ENCODE results near the gene MRPL12. TPM values are rescaled to one million over a fixed set of nuclear protein-coding genes. Genes with fewer than 3 reads are reported as not detected.

MRPL12 gene
- total and polyA plus RNA-seq, 2 of the 8 experiments (the other 6 are each of a cell fraction or from before 2014, with no cell fraction given) = 120 to 141 TPM

DNA sequence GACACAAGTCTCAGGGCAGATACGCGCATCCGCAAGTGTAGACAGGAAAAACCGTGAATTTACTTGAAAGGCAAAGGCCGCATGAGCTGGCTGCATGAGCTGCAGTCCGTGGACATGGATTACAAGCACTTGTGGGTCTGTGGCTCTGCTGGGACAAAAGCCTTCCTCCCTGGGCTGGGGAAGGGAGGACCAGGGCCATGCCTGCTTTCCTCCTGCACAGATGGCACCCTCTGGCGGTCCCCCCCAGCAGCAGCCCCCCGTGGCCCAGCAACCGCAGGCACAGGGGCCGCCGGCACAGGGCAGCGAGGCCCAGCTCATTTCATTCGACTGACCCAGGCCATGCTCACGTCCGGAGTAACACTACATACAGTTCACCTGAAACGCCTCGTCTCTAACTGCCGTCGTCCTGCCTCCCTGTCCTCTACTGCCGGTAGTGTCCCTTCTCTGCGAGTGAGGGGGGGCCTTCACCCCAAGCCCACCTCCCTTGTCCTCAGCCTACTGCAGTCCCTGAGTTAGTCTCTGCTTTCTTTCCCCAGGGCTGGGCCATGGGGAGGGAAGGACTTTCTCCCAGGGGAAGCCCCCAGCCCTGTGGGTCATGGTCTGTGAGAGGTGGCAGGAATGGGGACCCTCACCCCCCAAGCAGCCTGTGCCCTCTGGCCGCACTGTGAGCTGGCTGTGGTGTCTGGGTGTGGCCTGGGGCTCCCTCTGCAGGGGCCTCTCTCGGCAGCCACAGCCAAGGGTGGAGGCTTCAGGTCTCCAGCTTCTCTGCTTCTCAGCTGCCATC lies 1.7 kb upstream of the MRPL12 start (continued):
- TF ChIP-seq, protein P1, sequence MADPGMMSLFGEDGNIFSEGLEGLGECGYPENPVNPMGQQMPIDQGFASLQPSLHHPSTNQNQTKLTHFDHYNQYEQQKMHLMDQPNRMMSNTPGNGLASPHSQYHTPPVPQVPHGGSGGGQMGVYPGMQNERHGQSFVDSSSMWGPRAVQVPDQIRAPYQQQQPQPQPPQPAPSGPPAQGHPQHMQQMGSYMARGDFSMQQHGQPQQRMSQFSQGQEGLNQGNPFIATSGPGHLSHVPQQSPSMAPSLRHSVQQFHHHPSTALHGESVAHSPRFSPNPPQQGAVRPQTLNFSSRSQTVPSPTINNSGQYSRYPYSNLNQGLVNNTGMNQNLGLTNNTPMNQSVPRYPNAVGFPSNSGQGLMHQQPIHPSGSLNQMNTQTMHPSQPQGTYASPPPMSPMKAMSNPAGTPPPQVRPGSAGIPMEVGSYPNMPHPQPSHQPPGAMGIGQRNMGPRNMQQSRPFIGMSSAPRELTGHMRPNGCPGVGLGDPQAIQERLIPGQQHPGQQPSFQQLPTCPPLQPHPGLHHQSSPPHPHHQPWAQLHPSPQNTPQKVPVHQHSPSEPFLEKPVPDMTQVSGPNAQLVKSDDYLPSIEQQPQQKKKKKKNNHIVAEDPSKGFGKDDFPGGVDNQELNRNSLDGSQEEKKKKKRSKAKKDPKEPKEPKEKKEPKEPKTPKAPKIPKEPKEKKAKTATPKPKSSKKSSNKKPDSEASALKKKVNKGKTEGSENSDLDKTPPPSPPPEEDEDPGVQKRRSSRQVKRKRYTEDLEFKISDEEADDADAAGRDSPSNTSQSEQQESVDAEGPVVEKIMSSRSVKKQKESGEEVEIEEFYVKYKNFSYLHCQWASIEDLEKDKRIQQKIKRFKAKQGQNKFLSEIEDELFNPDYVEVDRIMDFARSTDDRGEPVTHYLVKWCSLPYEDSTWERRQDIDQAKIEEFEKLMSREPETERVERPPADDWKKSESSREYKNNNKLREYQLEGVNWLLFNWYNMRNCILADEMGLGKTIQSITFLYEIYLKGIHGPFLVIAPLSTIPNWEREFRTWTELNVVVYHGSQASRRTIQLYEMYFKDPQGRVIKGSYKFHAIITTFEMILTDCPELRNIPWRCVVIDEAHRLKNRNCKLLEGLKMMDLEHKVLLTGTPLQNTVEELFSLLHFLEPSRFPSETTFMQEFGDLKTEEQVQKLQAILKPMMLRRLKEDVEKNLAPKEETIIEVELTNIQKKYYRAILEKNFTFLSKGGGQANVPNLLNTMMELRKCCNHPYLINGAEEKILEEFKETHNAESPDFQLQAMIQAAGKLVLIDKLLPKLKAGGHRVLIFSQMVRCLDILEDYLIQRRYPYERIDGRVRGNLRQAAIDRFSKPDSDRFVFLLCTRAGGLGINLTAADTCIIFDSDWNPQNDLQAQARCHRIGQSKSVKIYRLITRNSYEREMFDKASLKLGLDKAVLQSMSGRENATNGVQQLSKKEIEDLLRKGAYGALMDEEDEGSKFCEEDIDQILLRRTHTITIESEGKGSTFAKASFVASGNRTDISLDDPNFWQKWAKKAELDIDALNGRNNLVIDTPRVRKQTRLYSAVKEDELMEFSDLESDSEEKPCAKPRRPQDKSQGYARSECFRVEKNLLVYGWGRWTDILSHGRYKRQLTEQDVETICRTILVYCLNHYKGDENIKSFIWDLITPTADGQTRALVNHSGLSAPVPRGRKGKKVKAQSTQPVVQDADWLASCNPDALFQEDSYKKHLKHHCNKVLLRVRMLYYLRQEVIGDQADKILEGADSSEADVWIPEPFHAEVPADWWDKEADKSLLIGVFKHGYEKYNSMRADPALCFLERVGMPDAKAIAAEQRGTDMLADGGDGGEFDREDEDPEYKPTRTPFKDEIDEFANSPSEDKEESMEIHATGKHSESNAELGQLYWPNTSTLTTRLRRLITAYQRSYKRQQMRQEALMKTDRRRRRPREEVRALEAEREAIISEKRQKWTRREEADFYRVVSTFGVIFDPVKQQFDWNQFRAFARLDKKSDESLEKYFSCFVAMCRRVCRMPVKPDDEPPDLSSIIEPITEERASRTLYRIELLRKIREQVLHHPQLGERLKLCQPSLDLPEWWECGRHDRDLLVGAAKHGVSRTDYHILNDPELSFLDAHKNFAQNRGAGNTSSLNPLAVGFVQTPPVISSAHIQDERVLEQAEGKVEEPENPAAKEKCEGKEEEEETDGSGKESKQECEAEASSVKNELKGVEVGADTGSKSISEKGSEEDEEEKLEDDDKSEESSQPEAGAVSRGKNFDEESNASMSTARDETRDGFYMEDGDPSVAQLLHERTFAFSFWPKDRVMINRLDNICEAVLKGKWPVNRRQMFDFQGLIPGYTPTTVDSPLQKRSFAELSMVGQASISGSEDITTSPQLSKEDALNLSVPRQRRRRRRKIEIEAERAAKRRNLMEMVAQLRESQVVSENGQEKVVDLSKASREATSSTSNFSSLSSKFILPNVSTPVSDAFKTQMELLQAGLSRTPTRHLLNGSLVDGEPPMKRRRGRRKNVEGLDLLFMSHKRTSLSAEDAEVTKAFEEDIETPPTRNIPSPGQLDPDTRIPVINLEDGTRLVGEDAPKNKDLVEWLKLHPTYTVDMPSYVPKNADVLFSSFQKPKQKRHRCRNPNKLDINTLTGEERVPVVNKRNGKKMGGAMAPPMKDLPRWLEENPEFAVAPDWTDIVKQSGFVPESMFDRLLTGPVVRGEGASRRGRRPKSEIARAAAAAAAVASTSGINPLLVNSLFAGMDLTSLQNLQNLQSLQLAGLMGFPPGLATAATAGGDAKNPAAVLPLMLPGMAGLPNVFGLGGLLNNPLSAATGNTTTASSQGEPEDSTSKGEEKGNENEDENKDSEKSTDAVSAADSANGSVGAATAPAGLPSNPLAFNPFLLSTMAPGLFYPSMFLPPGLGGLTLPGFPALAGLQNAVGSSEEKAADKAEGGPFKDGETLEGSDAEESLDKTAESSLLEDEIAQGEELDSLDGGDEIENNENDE (IDR thresholded peaks at IDR 0.05; ENCODE audit: insufficient replicate concordance, low read length) = no peak
- TF ChIP-seq, protein P2, sequence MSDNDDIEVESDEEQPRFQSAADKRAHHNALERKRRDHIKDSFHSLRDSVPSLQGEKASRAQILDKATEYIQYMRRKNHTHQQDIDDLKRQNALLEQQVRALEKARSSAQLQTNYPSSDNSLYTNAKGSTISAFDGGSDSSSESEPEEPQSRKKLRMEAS (IDR thresholded peaks at IDR 0.05) = no peak
- TF ChIP-seq JUN (IDR thresholded peaks at IDR 0.05; ENCODE audit: low read depth, low read length) (no peak), NANOG (IDR thresholded peaks at IDR 0.05; ENCODE audit: insufficient read depth, low read depth, low read length, poor library complexity, severe bottlenecking) (no peak), SP1 (IDR thresholded peaks at IDR 0.05; ENCODE audit: low read depth, low read length) (no peak), BRCA1 (IDR thresholded peaks at IDR 0.05; ENCODE audit: low read depth, low read length) (no peak), KDM4A (IDR thresholded peaks at IDR 0.05; ENCODE audit: low read depth, low read length, severe bottlenecking) (no peak), CTBP2 (IDR thresholded peaks at IDR 0.05; ENCODE audit: borderline replicate concordance, insufficient read depth, insufficient read length, low read length) (no peak)
- TF ChIP-seq, protein P3, sequence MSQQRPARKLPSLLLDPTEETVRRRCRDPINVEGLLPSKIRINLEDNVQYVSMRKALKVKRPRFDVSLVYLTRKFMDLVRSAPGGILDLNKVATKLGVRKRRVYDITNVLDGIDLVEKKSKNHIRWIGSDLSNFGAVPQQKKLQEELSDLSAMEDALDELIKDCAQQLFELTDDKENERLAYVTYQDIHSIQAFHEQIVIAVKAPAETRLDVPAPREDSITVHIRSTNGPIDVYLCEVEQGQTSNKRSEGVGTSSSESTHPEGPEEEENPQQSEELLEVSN (IDR thresholded peaks at IDR 0.05) = no peak
